AG04449 (cell line): ENCODE measurements around the gene CD37.
A peak's percentile ranks its signal among the peaks of the same experiment; 100 is the strongest.
"Not testable (repeated sequence)": the region's sequence is repeated elsewhere in the genome, so short reads cannot be mapped to it uniquely, and the experiment has no call there.

Experiments
- CTCF ChIA-PET: fragments of 350-600 bp; formaldehyde crosslinking; extraction: SDS; loops from one replicate; lab custom pipeline; 2021; ENCODE audit warnings: antibody characterized with exemption; lab: Yijun Ruan, JAX
- POLR2A ChIA-PET: fragments of 400-600, 350-600 bp; formaldehyde crosslinking; extraction: SDS; loops from one replicate; lab custom pipeline; 2020; ENCODE audit warnings: antibody characterized with exemption, inconsistent platforms; lab: Yijun Ruan, JAX
- DNase-seq: peaks from one replicate; pipeline ENCODE4 v3.0.0-alpha.2; 2010; ENCODE audit warnings: low read depth, low spot score
- H3K4me3 ChIP-seq: 2 replicates; pipeline ENCODE4 v1.5.1; 2011; ENCODE audit warnings: low read depth, mild to moderate bottlenecking, control low read depth, low read length
- TF ChIP-seq, protein P1 (sequence below): IDR thresholded peaks from one replicate; pipeline ENCODE4 v1.5.1; 2011; ENCODE audit warnings: mild to moderate bottlenecking, moderate library complexity, low read length, control low read depth, inconsistent platforms; ENCODE audit not compliant: insufficient read depth; ENCODE audit errors: missing control alignments

CD37 gene

DNA sequence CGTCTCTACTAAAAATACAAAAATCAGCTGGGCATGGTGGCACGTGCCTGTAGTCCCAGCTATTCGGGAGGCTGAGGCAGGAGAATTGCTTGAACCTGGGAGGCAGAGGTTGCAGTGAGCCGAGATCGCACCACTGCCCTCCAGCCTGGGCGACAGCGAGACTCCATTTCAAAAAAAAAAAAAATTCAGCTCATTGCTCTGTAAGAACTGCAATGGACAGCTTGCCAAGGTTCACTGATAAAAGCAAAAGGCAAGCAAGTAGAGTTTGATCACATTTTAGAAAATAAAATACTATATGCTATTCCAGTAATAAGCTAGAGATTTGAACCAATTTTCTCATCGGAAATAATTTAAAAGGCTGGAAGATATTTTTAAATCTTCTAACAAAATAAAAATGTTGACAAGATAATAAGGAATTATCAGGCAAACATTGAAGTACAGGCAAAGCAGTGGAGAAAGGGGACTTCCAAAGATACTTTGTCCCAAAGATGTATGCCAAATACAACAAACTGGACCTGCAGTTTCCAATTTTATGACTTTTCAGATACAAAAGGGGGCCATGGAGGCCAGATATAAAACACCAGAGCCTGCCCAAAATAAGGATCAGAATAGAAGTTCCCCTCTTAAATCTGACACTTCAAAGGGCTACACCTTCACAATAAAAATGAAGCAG lies 39.9 kb upstream of the CD37 start:
- ChIA-PET CTCF (interaction anchor here (0.8 to 1.5 kb wide), 3 partner anchors 10 to 42 kb away, joined by 3 read pairs; no protein-coding TSS in a partner anchor), POLR2A (no interaction called here)
- DNase-seq = no peak
- TF ChIP-seq, protein P1, sequence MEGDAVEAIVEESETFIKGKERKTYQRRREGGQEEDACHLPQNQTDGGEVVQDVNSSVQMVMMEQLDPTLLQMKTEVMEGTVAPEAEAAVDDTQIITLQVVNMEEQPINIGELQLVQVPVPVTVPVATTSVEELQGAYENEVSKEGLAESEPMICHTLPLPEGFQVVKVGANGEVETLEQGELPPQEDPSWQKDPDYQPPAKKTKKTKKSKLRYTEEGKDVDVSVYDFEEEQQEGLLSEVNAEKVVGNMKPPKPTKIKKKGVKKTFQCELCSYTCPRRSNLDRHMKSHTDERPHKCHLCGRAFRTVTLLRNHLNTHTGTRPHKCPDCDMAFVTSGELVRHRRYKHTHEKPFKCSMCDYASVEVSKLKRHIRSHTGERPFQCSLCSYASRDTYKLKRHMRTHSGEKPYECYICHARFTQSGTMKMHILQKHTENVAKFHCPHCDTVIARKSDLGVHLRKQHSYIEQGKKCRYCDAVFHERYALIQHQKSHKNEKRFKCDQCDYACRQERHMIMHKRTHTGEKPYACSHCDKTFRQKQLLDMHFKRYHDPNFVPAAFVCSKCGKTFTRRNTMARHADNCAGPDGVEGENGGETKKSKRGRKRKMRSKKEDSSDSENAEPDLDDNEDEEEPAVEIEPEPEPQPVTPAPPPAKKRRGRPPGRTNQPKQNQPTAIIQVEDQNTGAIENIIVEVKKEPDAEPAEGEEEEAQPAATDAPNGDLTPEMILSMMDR = no peak
- no peak overlapping the region for H3K4me3 ChIP-seq

DNA sequence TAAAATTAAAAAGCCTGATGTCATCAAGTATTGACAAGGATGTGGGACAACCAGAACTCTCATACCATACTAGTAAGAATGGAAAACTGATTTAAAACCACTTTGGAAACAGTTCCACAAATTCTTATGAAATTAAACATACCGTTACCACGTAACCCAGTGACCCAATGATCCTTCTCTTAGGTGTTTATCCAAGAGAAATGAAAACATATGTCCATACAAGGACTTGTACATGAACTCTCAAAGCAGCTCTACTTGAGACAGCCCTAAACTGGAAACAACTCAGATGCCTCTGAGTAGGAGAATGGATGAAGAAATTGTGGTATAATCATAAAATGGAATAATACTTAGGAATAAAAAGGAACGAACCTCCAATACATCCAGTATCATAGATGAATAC lies 37.8 kb upstream of the CD37 start:
- TF ChIP-seq, protein P1 = no peak
- peak; percentile 14 for DNase-seq
- POLR2A ChIA-PET = no interaction called here
- CTCF ChIA-PET = interaction anchor here (1.7 to 1.8 kb wide), 2 partner anchors 29 to 31 kb away, joined by 3 to 4 read pairs; no protein-coding TSS in a partner anchor
- H3K4me3 ChIP-seq = no peak overlapping the region

DNA sequence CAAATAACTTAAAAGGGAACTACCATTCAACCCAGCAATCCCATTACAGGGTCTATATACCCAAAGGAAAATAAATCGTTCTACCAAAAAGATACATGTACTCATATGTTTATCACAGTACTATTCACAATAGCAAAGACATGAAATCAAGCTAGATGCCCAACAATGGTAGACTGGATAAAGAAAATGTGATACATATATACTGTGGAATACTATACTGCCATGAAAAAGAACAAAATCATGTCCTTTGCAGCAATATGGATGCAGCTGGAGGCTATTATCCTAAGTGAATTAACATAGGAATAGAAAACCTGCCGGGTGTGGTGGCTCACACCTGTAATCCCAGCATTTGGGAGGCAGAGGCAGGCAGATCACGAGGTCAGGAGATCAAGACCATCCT lies 36.6 kb upstream of the CD37 start:
- DNase-seq, H3K4me3 ChIP-seq, POLR2A ChIA-PET: not testable (repeated sequence)
- CTCF ChIA-PET = interaction anchor here (1.3 kb wide), 1 partner anchor 24 kb away, joined by 3 read pairs; no protein-coding TSS in a partner anchor

DNA sequence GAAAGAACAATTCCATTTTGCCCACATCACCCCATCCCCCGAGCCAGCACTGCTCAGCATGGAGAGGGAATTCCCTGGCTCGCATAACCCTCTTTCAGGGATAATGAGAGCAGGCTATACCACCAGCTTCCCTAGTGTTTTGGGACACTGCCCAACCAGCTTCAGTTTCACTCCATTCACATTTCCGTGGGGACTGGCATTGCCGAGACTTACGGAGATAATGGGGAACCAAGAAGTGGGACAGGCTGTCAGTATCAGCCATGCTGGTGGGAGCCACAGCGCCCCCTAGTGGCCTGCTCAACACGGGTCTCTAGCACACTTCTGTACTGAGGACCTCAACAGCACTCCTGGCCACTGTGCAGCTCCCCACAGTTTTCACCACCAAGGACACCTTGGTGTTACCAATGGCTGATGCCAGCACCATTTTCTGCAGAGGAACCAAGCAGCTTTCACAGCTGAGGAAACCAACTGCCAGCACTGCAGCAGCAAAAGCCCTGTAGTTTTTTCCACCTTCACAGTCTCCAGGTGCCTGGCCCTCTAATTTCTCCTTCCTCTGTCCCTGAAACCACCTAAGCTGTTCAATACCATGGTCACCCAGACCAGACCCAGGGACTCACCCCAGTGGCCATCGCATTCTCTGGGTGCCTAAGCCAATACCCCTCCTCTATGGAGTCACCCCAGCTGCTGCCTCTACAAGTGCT lies 33.9 kb upstream of the CD37 start:
- H3K4me3 ChIP-seq = no peak overlapping the region
- CTCF ChIA-PET = interaction anchor here (0.6 to 3.6 kb wide), 39 partner anchors 9 to 232 kb away, joined by 3 to 58 read pairs (median 5); partner anchors contain the start of gene SLC6A16

DNA sequence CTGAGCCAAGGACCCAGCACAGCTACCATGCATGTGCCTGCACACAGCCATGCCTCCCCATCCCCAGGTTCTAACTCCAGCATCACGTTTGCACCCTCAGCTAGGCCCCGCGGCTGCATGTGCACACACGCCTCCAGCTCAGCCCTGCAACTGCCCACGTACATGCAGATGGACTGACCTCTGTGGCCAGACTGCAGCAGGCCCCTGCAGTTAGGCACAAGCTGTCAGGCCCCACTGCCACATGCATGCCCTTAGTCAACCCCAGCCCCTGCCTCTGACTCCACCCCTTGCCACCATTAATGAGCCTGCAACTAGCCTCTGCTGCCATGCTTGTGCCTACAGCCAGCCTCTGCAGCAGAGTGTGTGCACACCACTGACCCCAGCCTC lies 33.3 kb upstream of the CD37 start:
- POLR2A ChIA-PET = interaction anchor here (0.6 kb wide), 1 partner anchor 341 kb away, joined by 3 read pairs; no protein-coding TSS in a partner anchor
- DNase-seq = no peak
- TF ChIP-seq, protein P1 = no peak
- no peak overlapping the region for H3K4me3 ChIP-seq
- CTCF ChIA-PET = interaction anchor here (0.7 to 3.6 kb wide), 25 partner anchors 8 to 80 kb away, joined by 3 to 58 read pairs (median 7); partner anchors contain the start of gene SLC6A16

More for the DNA sequence above, 33.9 kb upstream of the CD37 start:
- POLR2A ChIA-PET = interaction anchor here (0.6 kb wide), 1 partner anchor 341 kb away, joined by 3 read pairs; no protein-coding TSS in a partner anchor
- DNase-seq = no peak
- TF ChIP-seq, protein P1 = peak; percentile 87

DNA sequence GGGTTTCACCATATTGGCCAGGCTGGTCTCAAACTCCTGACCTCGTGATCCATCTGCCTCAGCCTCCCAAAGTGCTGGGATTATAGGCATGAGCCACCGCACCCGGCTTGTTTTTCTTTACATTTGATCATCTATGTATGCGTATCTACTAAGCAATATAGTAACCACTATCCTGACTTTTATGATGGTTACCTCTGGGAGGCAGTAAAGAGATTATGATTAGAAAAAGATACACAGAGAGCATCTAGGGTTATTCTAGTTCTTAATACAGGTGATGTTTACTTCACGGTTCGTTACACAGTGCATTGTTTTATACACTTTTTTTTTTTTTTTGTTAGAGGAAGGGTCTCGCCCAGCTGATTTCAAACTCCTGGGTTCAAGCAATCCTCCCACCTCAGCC lies 28.5 kb upstream of the CD37 start:
- CTCF ChIA-PET = interaction anchor here (1.4 kb wide), 1 partner anchor 10 kb away, joined by 3 read pairs; no protein-coding TSS in a partner anchor
- POLR2A ChIA-PET, H3K4me3 ChIP-seq, DNase-seq: not testable (repeated sequence)

DNA sequence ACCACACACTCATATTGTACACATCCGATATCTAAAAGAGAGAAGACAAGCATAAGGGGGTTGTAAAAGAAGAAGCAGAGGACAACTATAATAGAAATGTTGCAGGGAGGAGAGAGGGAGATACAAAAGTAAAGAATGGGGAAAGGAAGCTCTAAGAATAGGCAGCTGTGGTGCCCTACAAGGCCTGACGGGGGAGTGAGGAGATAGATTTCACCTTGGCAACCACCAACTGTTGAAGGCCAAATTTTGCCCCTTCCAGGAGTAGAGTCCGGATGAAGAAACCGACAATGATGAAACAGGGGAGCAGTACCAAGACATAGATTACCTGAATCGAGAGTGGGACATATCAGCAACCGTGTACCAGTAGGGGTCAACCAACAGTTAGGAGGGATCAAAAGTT lies 26.1 kb upstream of the CD37 start:
- H3K4me3 ChIP-seq = no peak overlapping the region
- DNase-seq = no peak
- TF ChIP-seq, protein P1 = no peak
- ChIA-PET CTCF (interaction anchor here (1.8 kb wide), 1 partner anchor 19 kb away, joined by 5 read pairs; no protein-coding TSS in a partner anchor), POLR2A (no interaction called here)
